SK-N-SH (cell line): ENCODE results near the gene CD244. TPM values are rescaled to one million over a fixed set of nuclear protein-coding genes. Genes with fewer than 3 reads are reported as not detected.

Experiments
- CTCF ChIA-PET: fragments of 300-600, 350-600 bp; formaldehyde crosslinking; extraction: SDS; loops from one replicate; lab custom pipeline; 2021; lab: Yijun Ruan, JAX
- POLR2A ChIA-PET: fragments of 350-600 bp; sonication (Branson Sonifier 250); formaldehyde crosslinking; extraction: SDS; loops from one replicate; lab custom pipeline; 2020; ENCODE audit warnings: antibody characterized with exemption, inconsistent platforms; lab: Yijun Ruan, JAX
- DNase-seq: peaks from one replicate; pipeline ENCODE4 v3.0.0; 2012
- H2AFZ ChIP-seq: fragments of 200-600 bp; sonication (generic); 2 replicates; pipeline ENCODE4 v1.8.1; 2016; ENCODE audit warnings: antibody characterized with exemption, mild to moderate bottlenecking, low read depth
- H3F3A ChIP-seq: fragments of 200-600 bp; sonication (generic); replicated peaks from 2 replicates; pipeline ENCODE3; 2016; ENCODE audit warnings: antibody characterized with exemption, mild to moderate bottlenecking; ENCODE audit not compliant: insufficient read depth
- H3K27ac ChIP-seq, 2 experiments: fragments of 200-500 bp in 1 of 2; fragments of 200-600 bp in 1 of 2; sonication (Bioruptor generic) in 1 of 2; sonication (generic), shearing (Covaris generic) in 1 of 2; 2 replicates each; pipeline versions ENCODE4 v1.5.1 to v1.6.1; 2014 to 2016; ENCODE audit warnings: low read depth in 2 of 2, inconsistent platforms in 1 of 2, low read length in 1 of 2, mild to moderate bottlenecking in 1 of 2, mixed read lengths in 1 of 2
- H3K27me3 ChIP-seq: fragments of 200-600 bp; sonication (generic), shearing (Covaris generic); 2 replicates; pipeline ENCODE4 v1.6.1; 2016; ENCODE audit warnings: mixed run types; ENCODE audit not compliant: insufficient read depth
- H3K36me3 ChIP-seq, 2 experiments: fragments of 200-500 bp in 1 of 2; fragments of 200-600 bp in 1 of 2; sonication (Bioruptor generic) in 1 of 2; sonication (generic) in 1 of 2; replicated peaks in 1 of 2; 2 replicates each; pipeline versions ENCODE3 to v1.5.1; 2014 to 2016; ENCODE audit warnings: low read length in 1 of 2, mild to moderate bottlenecking in 1 of 2; ENCODE audit not compliant: insufficient read depth in 2 of 2, control insufficient read depth in 1 of 2
- H3K4me1 ChIP-seq, 2 experiments: fragments of 200-500 bp in 1 of 2; fragments of 200-600 bp in 1 of 2; sonication (Bioruptor generic) in 1 of 2; sonication (generic), shearing (Covaris generic) in 1 of 2; 2 replicates each; pipeline versions ENCODE4 v1.5.1 to v1.6.1; 2014 to 2016; ENCODE audit warnings: low read depth in 1 of 2, low read length in 1 of 2, mixed run types in 1 of 2; ENCODE audit not compliant: insufficient read depth in 2 of 2, control insufficient read depth in 1 of 2
- H3K4me2 ChIP-seq: fragments of 200-600 bp; sonication (generic), shearing (Covaris generic); 2 replicates; pipeline ENCODE4 v1.6.1; 2017; ENCODE audit warnings: mixed run types
- H3K4me3 ChIP-seq, 2 experiments: fragments of 200-500 bp in 1 of 2; fragments of 200-600 bp in 1 of 2; sonication (Bioruptor generic) in 1 of 2; sonication (generic), shearing (Covaris generic) in 1 of 2; 2 replicates each; pipeline versions ENCODE4 v1.5.1 to v1.8.1; 2014 to 2016; ENCODE audit warnings: low read depth in 2 of 2, inconsistent platforms in 1 of 2, low read length in 1 of 2, mild to moderate bottlenecking in 1 of 2, mixed read lengths in 1 of 2, moderate library complexity in 1 of 2
- H3K79me2 ChIP-seq: fragments of 200-600 bp; sonication (generic); 2 replicates; pipeline ENCODE4 v1.8.1; 2017; ENCODE audit warnings: mild to moderate bottlenecking; ENCODE audit not compliant: insufficient read depth
- H3K9ac ChIP-seq: fragments of 200-600 bp; sonication (generic); 2 replicates; pipeline ENCODE4 v1.6.1; 2017; ENCODE audit warnings: mixed run types
- H3K9me2 ChIP-seq: fragments of 200-600 bp; sonication (generic); 2 replicates; pipeline ENCODE4 v1.6.1; 2017; ENCODE audit warnings: mixed run types
- H3K9me3 ChIP-seq: fragments of 200-600 bp; sonication (generic); 2 replicates; pipeline ENCODE4 v1.6.1; 2017; ENCODE audit warnings: mixed run types, mild to moderate bottlenecking, moderate library complexity
- H4K20me1 ChIP-seq: fragments of 200-600 bp; sonication (generic); 2 replicates; pipeline ENCODE4 v1.6.1; 2017; ENCODE audit warnings: mild to moderate bottlenecking, mixed run types; ENCODE audit not compliant: insufficient read depth
- CHD2 ChIP-seq: fragments of 150-350 bp; IDR thresholded peaks from 2 replicates; pipeline ENCODE4 v1.6.1; 2018; ENCODE audit warnings: low read length; ENCODE audit not compliant: partially characterized antibody
- CTCF ChIP-seq: fragments of 200-600 bp; sonication (generic); IDR thresholded peaks from 2 replicates; pipeline ENCODE4 v1.6.1; 2017; ENCODE audit warnings: antibody characterized with exemption, mild to moderate bottlenecking, moderate library complexity
- EP300 ChIP-seq, 2 experiments: IDR thresholded peaks; 2 replicates each; pipeline versions ENCODE4 v1.4.0 to v1.6.1; 2012; ENCODE audit warnings: borderline replicate concordance in 1 of 2, low read depth in 1 of 2, low read length in 1 of 2
- EZH2phosphoT487 ChIP-seq: fragments of 200-600 bp; sonication (generic); IDR thresholded peaks from 2 replicates; pipeline ENCODE4 v1.6.1; 2017; ENCODE audit warnings: low read depth, mixed run types, mild to moderate bottlenecking, antibody characterized with exemption, moderate library complexity, borderline replicate concordance
- FOSL2 ChIP-seq: IDR thresholded peaks from 2 replicates; pipeline ENCODE4 v1.4.0; 2012; ENCODE audit warnings: low read depth, mild to moderate bottlenecking, moderate library complexity, borderline replicate concordance
- FOXM1 ChIP-seq: IDR thresholded peaks from 2 replicates; pipeline ENCODE4 v1.4.0; 2012; ENCODE audit warnings: low read depth, mild to moderate bottlenecking
- GATA2 ChIP-seq: sonication (generic); formaldehyde crosslinking; IDR thresholded peaks from 2 replicates; pipeline ENCODE4 v1.5.0; 2020; ENCODE audit warnings: mild to moderate bottlenecking, missing genetic modification reagents
- MXI1 ChIP-seq: IDR thresholded peaks from 2 replicates; pipeline ENCODE4 v1.6.1; 2012; ENCODE audit warnings: mild to moderate bottlenecking, low read depth, low read length, improper control_type of control experiment
- NRF1 ChIP-seq: IDR thresholded peaks from 2 replicates; pipeline ENCODE4 v1.6.1; 2012; ENCODE audit warnings: low read depth, mild to moderate bottlenecking, low read length
- POLR2AphosphoS5 ChIP-seq: IDR thresholded peaks from 2 replicates; pipeline ENCODE4 v1.6.1; 2012; ENCODE audit warnings: low read depth, low read length
- RAD21 ChIP-seq: IDR thresholded peaks from 2 replicates; pipeline ENCODE4 v1.6.1; 2012; ENCODE audit warnings: mild to moderate bottlenecking, low read length
- TAF1 ChIP-seq: IDR thresholded peaks from 2 replicates; pipeline ENCODE4 v1.6.1; 2012; ENCODE audit warnings: low read depth, mild to moderate bottlenecking, low read length, moderate library complexity, borderline replicate concordance
- TCF12 ChIP-seq: IDR thresholded peaks from 2 replicates; pipeline ENCODE4 v1.4.0; 2012
- TEAD4 ChIP-seq: IDR thresholded peaks from 2 replicates; pipeline ENCODE4 v1.4.0; 2012; ENCODE audit warnings: mild to moderate bottlenecking, borderline replicate concordance; ENCODE audit not compliant: insufficient read depth
- USF2 ChIP-seq: fragments of 150-350 bp; IDR thresholded peaks from 2 replicates; pipeline ENCODE4 v1.6.1; 2017; ENCODE audit warnings: antibody characterized with exemption, low read length, low read depth, borderline replicate concordance
- YY1 ChIP-seq: IDR thresholded peaks from 2 replicates; pipeline ENCODE4 v1.4.0; 2012; ENCODE audit warnings: low read depth, mild to moderate bottlenecking
- ZBTB33 ChIP-seq: IDR thresholded peaks from 2 replicates; pipeline ENCODE4 v1.4.0; 2012; ENCODE audit warnings: low read depth, borderline replicate concordance
- WGBS: methylation state at CpG from one replicate; pipeline ENCODE4 v1.1.6; 2017; ENCODE audit warnings: low lambda C conversion rate; 5-methylcytosine and 5-hydroxymethylcytosine counted together
- polyA plus RNA-seq, 3 experiments: library from polyadenylated mRNA; depleted of rRNA; stranded (reverse); fragments of >200 nt; gene quantifications; 2 replicates each; pipeline ENCODE4 v1.2.3, GENCODE V29; 2012
- TF ChIP-seq, protein P1 (sequence below): IDR thresholded peaks from 2 replicates; pipeline ENCODE4; 2012
- TF ChIP-seq, protein P2 (sequence below): IDR thresholded peaks from 2 replicates; pipeline ENCODE4 v1.4.0; 2012; ENCODE audit warnings: low read depth, borderline replicate concordance

The CD244 gene
- polyA plus RNA-seq, 1 of the 3 experiments (the other 2 are of a cell fraction), result not detected

DNA sequence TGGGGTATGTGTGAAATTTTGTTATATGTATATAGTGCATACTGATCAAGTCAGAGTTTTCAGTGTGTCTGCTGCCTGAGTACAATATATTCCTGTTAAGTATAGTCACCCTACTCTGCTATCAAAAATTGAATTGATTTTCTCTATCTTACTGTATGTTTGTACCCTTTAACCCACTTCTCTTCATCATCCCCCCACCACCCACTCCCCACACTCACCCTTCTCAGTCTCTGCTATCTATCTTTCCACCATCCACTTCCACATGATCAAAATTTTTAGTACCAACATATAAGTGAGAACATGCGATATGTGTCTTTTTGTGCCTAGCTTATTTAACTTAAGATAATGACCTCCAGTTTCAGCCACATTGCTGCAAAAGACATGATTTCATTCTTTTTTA lies 62.5 kb downstream of the CD244 start:
- TF ChIP-seq CHD2 (no peak), EZH2phosphoT487 (no peak), EP300 (IDR thresholded peaks at IDR 0.05; ENCODE audit: borderline replicate concordance in 1 of 2, low read depth in 1 of 2, low read length in 1 of 2) (no peak), NRF1 (no peak), POLR2AphosphoS5 (no peak), RAD21 (no peak), FOXM1 (no peak), ZBTB33 (no peak), GATA2 (CRISPR knock-in tag) (no peak), TAF1 (no peak), TCF12 (no peak), MXI1 (no peak), TEAD4 (no peak)
- Histone ChIP-seq H3K4me2 (no peak overlapping the region), H4K20me1 (no peaks in the 10 kb centered on the region), H3F3A (no peaks in the 10 kb centered on the region), H3K27ac (no peak overlapping the region), H3K4me3 (no peak overlapping the region), H3K36me3 (no peaks in the 10 kb centered on the region), H3K9ac (no peak overlapping the region), H3K79me2 (no peaks in the 10 kb centered on the region), H2AFZ (no peak overlapping the region), H3K9me2 (no peaks in the 10 kb centered on the region; the same call in 1 of the 2 replicates), H3K27me3 (no peaks in the 10 kb centered on the region; the same call in 1 of the 2 replicates), H3K4me1 (no peaks in the 10 kb centered on the region), H3K9me3 (no peaks in the 10 kb centered on the region)
- CTCF ChIA-PET, result no interaction called here
- no peak for DNase-seq
- WGBS, result 43% methylated on average over 1 of the region's 1 CpG
- POLR2A ChIA-PET, result no interaction called here

DNA sequence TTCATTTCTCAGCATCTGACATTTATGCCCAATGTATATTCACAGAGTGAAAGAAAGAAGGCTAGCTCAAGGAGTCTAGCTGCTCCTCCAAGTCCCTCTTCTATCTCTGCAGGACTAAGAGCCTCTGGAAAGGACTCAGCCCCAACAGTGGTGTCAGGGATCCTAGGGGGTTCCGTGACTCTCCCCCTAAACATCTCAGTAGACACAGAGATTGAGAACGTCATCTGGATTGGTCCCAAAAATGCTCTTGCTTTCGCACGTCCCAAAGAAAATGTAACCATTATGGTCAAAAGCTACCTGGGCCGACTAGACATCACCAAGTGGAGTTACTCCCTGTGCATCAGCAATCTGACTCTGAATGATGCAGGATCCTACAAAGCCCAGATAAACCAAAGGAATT lies 63.0 kb downstream of the CD244 start:
- Histone ChIP-seq H3K4me2 (no peak overlapping the region), H3K4me3 (no peak overlapping the region), H3K36me3 (no peaks in the 10 kb centered on the region), H3F3A (no peaks in the 10 kb centered on the region), H3K79me2 (no peaks in the 10 kb centered on the region), H2AFZ (no peak overlapping the region), H4K20me1 (no peaks in the 10 kb centered on the region), H3K9me2 (no peaks in the 10 kb centered on the region; the same call in 1 of the 2 replicates), H3K4me1 (no peaks in the 10 kb centered on the region), H3K9ac (no peak overlapping the region), H3K27me3 (no peaks in the 10 kb centered on the region; the same call in 1 of the 2 replicates), H3K9me3 (no peaks in the 10 kb centered on the region), H3K27ac (no peak overlapping the region)
- 9% methylated on average over 5 of the region's 5 CpGs for WGBS
- ChIA-PET POLR2A (no interaction called here), CTCF (no interaction called here)
- no peak for DNase-seq
- TF ChIP-seq USF2, result no peak
- no peak for TF ChIP-seq FOSL2
- no peak for TF ChIP-seq MXI1
- TF ChIP-seq, protein P1, sequence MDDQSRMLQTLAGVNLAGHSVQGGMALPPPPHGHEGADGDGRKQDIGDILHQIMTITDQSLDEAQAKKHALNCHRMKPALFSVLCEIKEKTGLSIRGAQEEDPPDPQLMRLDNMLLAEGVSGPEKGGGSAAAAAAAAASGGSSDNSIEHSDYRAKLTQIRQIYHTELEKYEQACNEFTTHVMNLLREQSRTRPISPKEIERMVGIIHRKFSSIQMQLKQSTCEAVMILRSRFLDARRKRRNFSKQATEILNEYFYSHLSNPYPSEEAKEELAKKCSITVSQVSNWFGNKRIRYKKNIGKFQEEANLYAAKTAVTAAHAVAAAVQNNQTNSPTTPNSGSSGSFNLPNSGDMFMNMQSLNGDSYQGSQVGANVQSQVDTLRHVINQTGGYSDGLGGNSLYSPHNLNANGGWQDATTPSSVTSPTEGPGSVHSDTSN, result no peak
- TF ChIP-seq CTCF, result no peak
- TF ChIP-seq EZH2phosphoT487, result no peak
- TF ChIP-seq, protein P2, sequence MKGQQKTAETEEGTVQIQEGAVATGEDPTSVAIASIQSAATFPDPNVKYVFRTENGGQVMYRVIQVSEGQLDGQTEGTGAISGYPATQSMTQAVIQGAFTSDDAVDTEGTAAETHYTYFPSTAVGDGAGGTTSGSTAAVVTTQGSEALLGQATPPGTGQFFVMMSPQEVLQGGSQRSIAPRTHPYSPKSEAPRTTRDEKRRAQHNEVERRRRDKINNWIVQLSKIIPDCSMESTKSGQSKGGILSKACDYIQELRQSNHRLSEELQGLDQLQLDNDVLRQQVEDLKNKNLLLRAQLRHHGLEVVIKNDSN, result no peak
- TF ChIP-seq YY1, result no peak
